Spleen (tissue), 11 donors: ENCODE data around the gene CDH13. TPM values are rescaled to one million over a fixed set of nuclear protein-coding genes. Genes with fewer than 3 reads are reported as not detected.
A peak's percentile ranks its signal among the peaks of the same experiment; 100 is the strongest.

ENCODE experiments used
- DNase-seq: peaks from one replicate; pipeline ENCODE4 v3.0.0-alpha.2; 2020
- H3K27ac ChIP-seq, 8 donors: fragments of 200-600 bp; sonication (generic) in 7 of 8; 1 replicate in 4 of 8; 2 replicates in 4 of 8; pipeline versions ENCODE4 v1.5.0 to v1.8.0; 2016 to 2021; ENCODE audit warnings: inconsistent platforms in 4 of 8, mild to moderate bottlenecking in 4 of 8, moderate library complexity in 1 of 8
- H3K27me3 ChIP-seq, 7 donors: fragments of 200-600 bp; sonication (generic) in 6 of 7; replicated peaks in 1 of 7; 1 replicate in 4 of 7; 2 replicates in 3 of 7; pipeline versions ENCODE4 v1.5.0 to v1.8.0; 2016 to 2021; ENCODE audit warnings: inconsistent platforms in 3 of 7, mild to moderate bottlenecking in 1 of 7
- H3K36me3 ChIP-seq, 6 donors: fragments of 200-600 bp; sonication (generic) in 5 of 6; 1 replicate in 4 of 6; 2 replicates in 2 of 6; pipeline versions ENCODE4 v1.5.0 to v1.8.0; 2016 to 2021; ENCODE audit warnings: inconsistent platforms in 2 of 6
- H3K4me1 ChIP-seq, 6 donors: fragments of 200-600 bp; sonication (generic) in 5 of 6; 1 replicate in 3 of 6; 2 replicates in 3 of 6; pipeline versions ENCODE4 v1.5.0 to v1.8.0; 2016 to 2021; ENCODE audit warnings: inconsistent platforms in 3 of 6
- H3K4me3 ChIP-seq, 8 donors: fragments of 200-600 bp; sonication (generic) in 7 of 8; 1 replicate in 4 of 8; 2 replicates in 4 of 8; pipeline versions ENCODE4 v1.5.0 to v1.8.0; 2016 to 2021; ENCODE audit warnings: inconsistent platforms in 4 of 8, mild to moderate bottlenecking in 4 of 8, moderate library complexity in 2 of 8
- H3K9me3 ChIP-seq, 8 donors: fragments of 200-600 bp; sonication (generic) in 7 of 8; 1 replicate in 4 of 8; 2 replicates in 4 of 8; pipeline versions ENCODE4 v1.5.0 to v1.8.0; 2016 to 2021; ENCODE audit warnings: inconsistent platforms in 4 of 8
- CTCF ChIP-seq, 11 experiments: fragments of 200-600 bp in 7 of 11; fragments of 450-650 bp in 4 of 11; sonication (generic) in 4 of 11; IDR thresholded peaks in 8 of 11; conservative IDR thresholded peaks in 3 of 11; 1 replicate in 7 of 11; 2 replicates in 4 of 11; pipeline versions ENCODE4 v1.4.0 to v1.8.0; 2016 to 2021; ENCODE audit warnings: antibody characterized with exemption in 11 of 11, inconsistent platforms in 4 of 11, mild to moderate bottlenecking in 1 of 11
- POLR2A ChIP-seq, 3 donors: fragments of 450-650 bp; IDR thresholded peaks; one replicate each; pipeline ENCODE4 v1.5.1; 2017; ENCODE audit warnings: antibody characterized with exemption in 3 of 3, mild to moderate bottlenecking in 1 of 3
- POLR2AphosphoS5 ChIP-seq, 3 donors: sonication (generic); formaldehyde crosslinking; IDR thresholded peaks; one replicate each; pipeline ENCODE4 v1.5.1; 2017; ENCODE audit warnings: antibody characterized with exemption in 3 of 3
- WGBS, 5 donors: extraction: QIAGEN DNeasy Blood & Tissue Kit in 3 of 5; methylation state at CpG; one replicate each; pipeline versions ENCODE4 v1.1.5 to v1.1.7; 2013 to 2018; 5-methylcytosine and 5-hydroxymethylcytosine counted together
- intact Hi-C: fragments of 100-400 bp; cut with DNase I; formaldehyde crosslinking; loops from one replicate; pipeline ENCODE4 v1.15.0; 2023; ENCODE audit warnings: low total_unique reads
- polyA plus RNA-seq, 3 donors: library from polyadenylated mRNA; stranded (reverse); fragments of 200-250 nt; gene quantifications; one replicate each; pipeline ENCODE4 v1.2.1, GENCODE V29; 2013
- total RNA-seq, 7 donors: library from RNA; depleted of rRNA in 3 of 7; stranded (reverse); fragments of >200 nt in 3 of 7; fragmentation: NEBNext Ultra II Directional in 4 of 7; extraction: Animal tissue kit (Norgen Biotek cat#: 25700) in 4 of 7; gene quantifications; one replicate each; pipeline versions ENCODE4 v1.1.0 to v1.2.1, GENCODE V29; 2016 to 2021
- donor health status: healthy with polysubstance abuse.
- donor health status: DM: no; HTN: no; CAD: no; lungs with moderate emphysema.
- donor health status: DM: no; HTN: no; CAD: no.
- donor health status: Bipolar disorder and iron deficiency.
- donor health status: healthy.
- donor health status: DM: no; HTN: no; CAD: no.
- donor health status: DM: yes; HTN: yes; CAD: no.

CDH13 gene
- total and polyA plus RNA-seq, 10 donors: 0.13 to 4.6 (median 1.1) TPM

DNA sequence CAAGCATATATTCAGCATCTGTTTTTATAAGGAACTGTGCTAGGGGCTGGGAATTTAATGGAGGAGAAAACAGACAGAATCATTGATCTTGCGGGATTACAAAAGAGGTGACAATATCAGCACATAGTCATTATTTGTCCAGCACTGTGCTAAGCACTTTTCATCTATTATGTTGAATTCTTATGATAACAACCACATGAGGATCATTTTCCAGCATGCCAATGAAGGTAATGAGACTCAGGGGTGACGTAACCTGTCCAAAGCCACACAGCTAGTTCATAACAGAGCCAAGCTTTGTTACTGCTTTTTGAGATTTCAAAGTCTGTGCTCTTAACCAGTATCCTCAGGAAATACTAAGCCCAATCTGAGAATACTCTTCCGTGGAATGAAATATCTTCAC is 503.3 kb downstream of the CDH13 start:
- no peak overlapping the region for H3K27ac ChIP-seq
- peaks cover 0 to 21% (median 17%) of the 10 kb centered on the region in 8 donors for H3K9me3 ChIP-seq
- H3K4me3 ChIP-seq: no peak overlapping the region
- intact Hi-C loops: no loop called here
- no peak for TF ChIP-seq CTCF (IDR thresholded peaks at IDR 0.05 in 8 of 11, conservative IDR thresholded peaks at IDR 0.05 in 3 of 11)
- TF ChIP-seq POLR2A (IDR thresholded peaks at IDR 0.05): no peak
- TF ChIP-seq POLR2AphosphoS5 (IDR thresholded peaks at IDR 0.05): no peak
- H3K27me3 ChIP-seq: peaks cover 0 to 35% (median 0%) of the 10 kb centered on the region in 7 donors
- DNase-seq: no peak
- H3K4me1 ChIP-seq: no peaks in the 10 kb centered on the region
- H3K36me3 ChIP-seq: no peaks in the 10 kb centered on the region
- 82 to 90% (median 86%) methylated on average over 3 of the region's 3 CpGs for WGBS, 5 donors

DNA sequence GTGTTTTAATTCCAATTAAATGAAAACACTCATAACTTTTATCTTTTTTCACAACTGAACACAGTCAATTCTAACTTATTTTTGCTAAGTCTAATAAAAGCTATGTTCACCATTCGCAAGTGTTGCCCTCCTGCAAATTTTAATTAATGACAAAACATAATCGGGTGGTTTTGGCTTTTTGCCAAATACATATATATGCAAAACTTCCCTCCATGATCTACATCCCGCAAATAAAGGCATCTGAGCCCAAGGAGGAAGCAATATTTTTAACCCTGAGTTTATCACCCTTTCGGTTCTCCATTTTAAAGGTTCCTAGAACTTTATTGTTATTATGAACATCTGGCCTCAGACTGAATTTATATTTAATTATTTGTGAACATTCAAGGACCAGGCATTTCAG is 507.9 kb downstream of the CDH13 start:
- Histone ChIP-seq H3K4me3 (no peak overlapping the region), H3K4me1 (peaks cover 0 to 14% (median 0%) of the 10 kb centered on the region in 6 donors), H3K9me3 (no peaks in the 10 kb centered on the region), H3K27me3 (peaks cover 0 to 20% (median 0%) of the 10 kb centered on the region in 7 donors), H3K36me3 (no peaks in the 10 kb centered on the region), H3K27ac (no peak overlapping the region)
- WGBS, 5 donors: 45 to 63% (median 56%) methylated on average over 4 of the region's 4 CpGs
- TF ChIP-seq POLR2AphosphoS5 (IDR thresholded peaks at IDR 0.05) (no peak), CTCF (IDR thresholded peaks at IDR 0.05 in 8 of 11, conservative IDR thresholded peaks at IDR 0.05 in 3 of 11) (no peak), POLR2A (IDR thresholded peaks at IDR 0.05) (no peak)
- intact Hi-C loops: no loop called here
- no peak for DNase-seq

DNA sequence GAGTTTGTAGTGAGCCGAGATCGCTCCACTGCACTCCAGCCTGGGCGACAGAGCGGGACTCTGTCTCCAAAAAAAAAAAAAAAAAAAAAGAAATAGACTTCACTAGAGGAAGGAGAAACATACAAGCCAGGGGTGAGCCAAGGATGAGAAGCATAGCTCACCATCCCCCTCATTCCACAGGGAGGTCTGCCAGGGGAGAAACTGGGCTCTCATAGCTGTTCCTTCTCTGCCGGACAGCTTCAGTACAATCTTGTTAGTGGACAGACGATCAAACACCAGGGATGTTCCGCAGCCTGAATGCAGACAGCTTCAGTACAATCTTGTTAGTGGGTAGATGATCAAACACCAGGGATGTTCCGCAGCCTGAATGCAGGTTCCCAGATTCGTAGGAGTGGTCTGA is 509.6 kb downstream of the CDH13 start:
- intact Hi-C loops: no loop called here

GRCh38 chr16:83136924-83137323 is 510.2 kb downstream of the CDH13 start:
- no peak overlapping the region for H3K27ac ChIP-seq
- H3K4me3 ChIP-seq: peak overlapping the region in 2 of 8 donors; percentile 31 to 44
- no peak for DNase-seq
- WGBS, 5 donors: 57 to 78% (median 68%) methylated on average over 5 of the region's 5 CpGs
- H3K36me3 ChIP-seq: no peaks in the 10 kb centered on the region
- H3K27me3 ChIP-seq: peaks cover 0 to 6% (median 0%) of the 10 kb centered on the region in 7 donors
- TF ChIP-seq CTCF (IDR thresholded peaks at IDR 0.05 in 8 of 11, conservative IDR thresholded peaks at IDR 0.05 in 3 of 11) (no peak), POLR2A (IDR thresholded peaks at IDR 0.05) (no peak), POLR2AphosphoS5 (IDR thresholded peaks at IDR 0.05) (no peak)
- peaks cover 0 to 14% (median 0%) of the 10 kb centered on the region in 6 donors for H3K4me1 ChIP-seq
- H3K9me3 ChIP-seq: peaks cover 0 to 3% (median 0%) of the 10 kb centered on the region in 8 donors
- intact Hi-C loops: no loop called here

More for the DNA sequence above, 509.6 kb downstream of the CDH13 start:
- peaks cover 0 to 11% (median 0%) of the 10 kb centered on the region in 7 donors for H3K27me3 ChIP-seq
- H3K27ac ChIP-seq: no peak overlapping the region
- no peak overlapping the region for H3K4me3 ChIP-seq
- H3K36me3 ChIP-seq: no peaks in the 10 kb centered on the region
- TF ChIP-seq POLR2AphosphoS5 (IDR thresholded peaks at IDR 0.05) (no peak), CTCF (IDR thresholded peaks at IDR 0.05 in 8 of 11, conservative IDR thresholded peaks at IDR 0.05 in 3 of 11) (no peak), POLR2A (IDR thresholded peaks at IDR 0.05) (no peak)
- no peaks in the 10 kb centered on the region for H3K9me3 ChIP-seq
- DNase-seq: no peak
- peaks cover 0 to 14% (median 0%) of the 10 kb centered on the region in 6 donors for H3K4me1 ChIP-seq
- 80 to 94% (median 91%) methylated on average over 9 of the region's 9 CpGs for WGBS, 5 donors
